ENCODE data around the gene ANXA3.
"Not testable (repeated sequence)": the region's sequence is repeated elsewhere in the genome, so short reads cannot be mapped to it uniquely, and the experiment has no call there.

ANXA3 gene

DNA sequence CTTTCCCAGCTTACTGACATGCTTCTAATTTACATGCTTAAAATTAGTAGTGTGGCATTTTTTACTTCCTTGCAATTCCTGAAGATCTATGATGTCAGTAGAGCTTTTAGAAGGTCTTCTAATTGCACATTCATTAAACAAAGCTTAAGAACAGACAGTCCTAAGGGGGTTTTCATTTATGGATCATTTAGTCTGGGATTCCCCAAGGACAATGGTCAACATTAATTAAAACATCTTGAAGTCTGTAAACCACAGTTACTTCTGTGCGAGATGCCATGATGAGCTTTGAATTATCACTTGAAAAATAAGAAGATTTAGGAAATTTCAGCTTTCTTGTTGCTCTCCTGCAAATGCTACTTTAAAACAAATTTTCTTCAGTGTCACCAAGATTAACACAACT is 20.2 kb downstream of the ANXA3 start:
- DNase-seq (ENCODE audit: low read depth), result no peak

DNA sequence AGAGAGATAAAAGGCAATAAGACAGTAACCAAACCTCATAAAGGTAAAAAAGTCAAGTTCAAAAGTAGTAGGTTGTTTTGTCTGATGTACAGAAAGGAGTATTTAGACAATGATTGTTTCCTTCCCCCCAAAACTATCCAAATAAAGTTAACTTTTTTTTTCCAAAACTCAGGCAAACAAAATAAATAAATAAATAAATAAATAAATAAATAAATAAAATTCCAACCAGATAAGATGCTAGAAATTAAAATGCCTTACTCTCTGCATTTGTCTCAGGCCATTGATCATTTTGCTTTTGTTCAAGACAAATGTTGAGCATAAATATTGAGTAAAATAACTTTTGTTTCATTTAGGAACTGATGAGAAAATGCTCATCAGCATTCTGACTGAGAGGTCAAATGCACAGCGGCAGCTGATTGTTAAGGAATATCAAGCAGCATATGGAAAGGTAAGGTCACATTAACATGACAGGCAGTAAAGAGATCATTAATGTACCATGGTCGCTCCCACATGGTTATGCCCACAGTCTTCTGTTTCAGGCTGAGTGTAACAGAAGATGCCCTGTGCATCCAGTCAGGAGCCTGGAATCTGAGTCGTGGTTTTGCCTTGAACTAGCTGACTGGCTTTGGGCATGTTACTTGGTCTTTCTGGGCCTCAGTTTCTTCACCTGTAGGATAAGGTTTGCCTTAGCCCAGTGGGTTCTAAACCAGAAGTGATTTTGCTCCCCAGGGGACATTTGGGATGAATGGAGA is 27.3 kb downstream of the ANXA3 start:
- no peak for DNase-seq (ENCODE audit: low read depth)

DNA sequence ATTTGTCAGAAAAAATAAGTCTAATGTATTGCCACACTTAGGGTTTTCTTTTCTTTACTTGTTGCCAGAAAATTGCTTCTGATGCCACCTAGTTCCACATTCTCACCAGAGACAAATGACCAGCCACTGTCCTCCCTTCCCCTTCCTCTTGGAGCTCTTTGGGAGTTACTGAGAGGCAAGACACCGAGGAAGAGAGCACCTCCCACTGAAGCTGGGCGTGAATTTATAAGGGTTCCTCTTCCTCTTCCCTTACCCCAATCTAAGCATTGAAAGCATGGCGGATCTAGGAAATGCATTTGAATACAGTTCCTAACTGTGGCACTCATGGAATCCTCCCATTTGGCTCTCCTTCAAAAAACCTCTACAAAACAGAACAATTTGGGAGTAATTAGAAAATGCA is 30.0 kb downstream of the ANXA3 start:
- DNase-seq (ENCODE audit: low read depth), result no peak

DNA sequence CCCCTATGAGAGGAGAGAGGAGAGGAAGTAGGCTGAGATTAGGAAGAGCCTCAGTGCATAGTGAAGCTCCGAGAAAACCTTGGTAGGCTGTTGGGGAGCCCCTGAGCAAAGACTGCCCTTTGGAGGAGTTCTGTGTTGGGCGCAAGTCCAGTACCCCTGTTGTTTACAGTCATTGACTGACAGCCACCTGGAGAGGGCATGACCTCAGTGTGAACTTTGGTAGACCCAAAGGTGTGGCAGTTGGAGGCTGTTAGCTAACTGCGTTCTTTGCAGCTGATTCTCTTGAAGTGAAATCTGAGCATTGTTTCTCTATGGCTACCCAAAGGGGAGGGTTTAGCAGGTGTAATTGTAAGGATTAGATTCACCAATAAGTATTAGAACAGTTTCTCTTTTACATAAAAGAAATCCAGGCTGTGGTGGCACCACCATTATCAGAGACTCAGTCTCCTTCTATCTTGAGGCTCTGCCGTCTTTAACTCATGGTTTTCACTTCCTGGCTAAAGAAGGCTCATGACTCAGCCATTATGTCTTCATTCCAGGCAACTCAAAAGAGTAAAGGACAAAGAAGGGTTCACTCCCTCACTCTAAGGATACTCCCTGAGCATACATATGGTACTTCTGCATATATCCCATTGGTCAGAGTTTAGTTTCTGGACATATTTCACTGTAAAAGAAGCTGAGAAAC is 33.4 kb downstream of the ANXA3 start:
- DNase-seq (ENCODE audit: low read depth), result no peak

DNA sequence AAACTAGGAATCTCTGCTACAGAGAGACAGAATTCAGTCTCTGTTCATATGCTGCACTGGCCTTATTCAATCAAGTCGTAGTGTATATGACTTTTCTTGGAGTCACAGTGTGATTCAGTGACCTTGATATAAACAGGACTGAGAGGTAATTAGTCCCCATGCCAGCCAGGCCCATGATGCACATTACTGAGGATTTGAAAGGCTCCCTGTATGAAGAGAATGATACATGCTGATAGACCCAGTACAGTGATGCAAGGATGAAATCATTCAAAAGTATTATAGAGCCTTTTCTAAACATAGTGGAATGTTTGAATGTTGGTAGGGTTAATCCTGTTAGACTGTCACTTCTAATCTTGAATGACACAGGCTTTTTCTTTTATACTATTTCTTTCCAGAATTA is 34.1 kb downstream of the ANXA3 start:
- DNase-seq (ENCODE audit: low read depth), result no peak

DNA sequence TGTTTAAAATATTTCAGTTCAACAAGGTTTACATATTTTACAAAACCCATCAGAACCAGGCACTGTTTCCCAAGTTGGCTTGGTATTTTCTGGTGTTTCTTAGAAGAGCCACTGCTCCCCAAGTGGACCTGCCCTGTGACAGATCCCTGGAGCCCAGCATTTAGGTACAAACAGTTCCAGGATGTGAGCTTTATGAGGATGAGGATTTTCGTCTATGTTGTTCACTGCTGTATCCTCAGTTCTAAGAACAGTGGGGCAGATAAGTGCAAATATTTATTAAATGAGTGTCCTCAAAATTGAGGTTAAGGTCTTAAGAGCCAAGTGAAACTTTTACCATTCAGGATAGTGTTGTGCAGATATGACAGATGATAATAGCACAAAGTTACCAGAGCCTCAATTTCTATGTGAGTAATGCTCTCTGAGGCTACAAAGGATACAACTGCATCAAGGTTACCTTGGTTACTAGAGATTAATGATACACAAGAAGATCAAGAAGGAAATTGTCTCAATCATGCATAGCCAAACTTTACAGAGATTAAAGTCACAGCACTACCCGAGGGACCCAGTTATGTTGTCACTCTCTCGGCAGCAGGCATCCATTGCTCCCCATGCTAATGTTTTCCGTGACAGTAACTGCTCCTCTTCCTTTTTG is 37.5 kb downstream of the ANXA3 start:
- DNase-seq (ENCODE audit: low read depth), result no peak

DNA sequence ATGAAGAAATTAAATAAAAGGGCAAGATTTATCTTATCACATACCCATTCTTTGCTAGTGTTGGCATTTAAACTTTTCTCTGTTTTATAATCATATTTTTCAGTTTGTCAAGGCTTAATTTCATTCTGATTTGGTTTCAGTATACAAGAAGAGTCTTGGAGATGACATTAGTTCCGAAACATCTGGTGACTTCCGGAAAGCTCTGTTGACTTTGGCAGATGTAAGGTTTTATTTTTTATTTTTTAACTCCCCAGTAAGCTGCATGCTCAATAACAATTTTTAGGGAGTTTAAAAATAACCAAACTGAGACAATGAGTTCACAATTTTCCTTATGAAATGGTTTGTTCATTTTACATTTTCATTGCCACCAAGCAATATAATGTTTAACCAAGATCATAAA is 39.8 kb downstream of the ANXA3 start:
- DNase-seq (ENCODE audit: low read depth), result no peak

DNA sequence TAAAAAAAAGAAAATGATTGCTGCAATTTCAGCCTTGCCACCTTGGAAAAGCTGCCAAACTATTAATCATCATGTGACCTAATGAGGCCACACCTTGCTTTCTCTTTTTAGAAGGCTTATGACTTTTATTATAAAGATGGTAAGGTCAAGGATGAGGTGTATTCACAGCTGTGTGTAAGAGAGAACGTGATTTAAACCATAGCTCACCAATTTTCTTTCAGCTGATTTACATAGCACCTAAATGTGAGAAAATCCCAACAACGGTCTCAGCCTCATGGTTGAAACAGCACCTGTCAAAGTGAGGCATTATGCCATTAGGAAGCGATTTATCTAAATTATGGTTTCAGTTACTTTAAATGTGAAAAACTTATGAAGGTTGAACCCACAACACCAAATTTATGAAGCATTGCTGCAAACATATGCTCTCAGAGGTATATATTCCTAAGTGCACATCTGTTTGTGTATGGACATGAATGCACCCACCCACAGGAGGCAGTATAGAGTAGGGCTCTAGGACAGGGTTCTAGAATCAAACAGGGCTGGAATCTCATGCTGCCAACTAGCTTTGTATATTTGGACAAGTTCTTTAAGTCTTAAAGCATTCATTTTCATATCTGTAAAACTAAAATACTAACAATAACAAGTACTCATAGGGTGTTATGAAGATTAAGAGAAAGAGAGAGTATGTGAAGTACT is 40.7 kb downstream of the ANXA3 start:
- no peak for DNase-seq (ENCODE audit: low read depth)

DNA sequence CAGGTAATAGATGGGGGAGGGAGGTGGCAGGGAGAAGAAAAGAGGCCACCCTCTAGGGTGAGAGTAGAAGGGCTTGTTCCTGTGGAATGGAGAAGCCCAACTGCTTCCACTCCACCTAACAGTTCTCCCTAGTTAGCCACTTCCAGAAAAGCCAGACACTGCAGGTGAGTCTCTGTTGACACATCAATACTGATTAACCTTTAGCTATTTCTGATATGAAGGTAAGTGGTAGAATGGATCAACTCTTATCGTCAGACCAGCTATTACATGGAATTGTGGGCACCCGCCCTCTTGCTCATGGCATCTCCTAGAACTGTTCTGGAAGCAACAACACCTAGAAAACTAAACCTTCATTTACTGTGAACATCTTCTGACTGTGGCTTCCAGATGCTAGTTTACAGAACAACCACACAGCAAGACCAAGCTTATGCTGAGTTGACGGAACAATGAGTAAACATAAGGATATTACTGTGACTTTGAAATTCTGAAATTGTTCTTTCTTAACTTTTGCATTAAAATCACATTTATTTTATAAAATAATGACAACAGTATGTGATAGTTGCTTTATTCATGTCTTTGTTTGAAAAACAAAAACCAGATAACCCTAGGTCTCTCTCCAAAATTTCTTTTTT is 44.7 kb downstream of the ANXA3 start:
- DNase-seq (ENCODE audit: low read depth), result no peak

DNA sequence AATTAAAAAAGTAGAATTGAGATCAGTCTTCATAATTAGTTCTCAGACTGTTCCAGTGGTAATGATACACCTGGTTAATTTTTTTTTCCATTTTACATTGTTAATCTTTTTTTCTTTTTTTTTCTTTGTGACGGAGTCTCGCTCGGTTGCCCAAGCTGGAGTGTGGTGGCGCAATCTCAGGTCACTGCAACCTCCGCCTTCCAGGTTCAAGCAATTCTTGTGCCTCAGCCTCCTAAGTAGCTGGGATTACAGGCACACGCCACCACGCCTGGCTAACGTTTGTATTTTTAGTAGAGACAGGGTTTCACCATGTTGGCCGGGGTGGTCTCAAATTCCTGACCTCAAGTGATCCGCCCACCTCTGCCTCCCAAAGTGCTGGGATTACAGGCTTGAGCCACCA is 46.9 kb downstream of the ANXA3 start:
- DNase-seq (ENCODE audit: low read depth), result not testable (repeated sequence)

DNA sequence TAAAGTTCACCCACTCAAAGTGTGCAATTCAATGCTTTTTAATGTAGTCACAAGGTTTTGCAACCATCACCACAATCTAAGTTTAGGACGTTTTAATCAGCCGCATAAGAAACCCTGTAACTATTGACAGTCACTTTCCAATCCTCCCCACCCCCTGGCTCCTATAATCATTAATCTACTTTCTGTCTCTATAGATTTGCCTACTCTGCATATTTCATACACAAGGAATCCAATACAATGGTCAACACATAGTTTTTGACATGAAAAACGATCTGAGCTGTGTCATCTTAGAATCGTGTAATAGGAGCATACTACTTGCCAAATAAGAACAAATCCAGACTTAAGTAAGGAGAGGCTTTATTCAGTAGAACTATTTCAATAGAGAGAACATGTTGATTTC is 47.6 kb downstream of the ANXA3 start:
- DNase-seq (ENCODE audit: low read depth), result no peak

DNA sequence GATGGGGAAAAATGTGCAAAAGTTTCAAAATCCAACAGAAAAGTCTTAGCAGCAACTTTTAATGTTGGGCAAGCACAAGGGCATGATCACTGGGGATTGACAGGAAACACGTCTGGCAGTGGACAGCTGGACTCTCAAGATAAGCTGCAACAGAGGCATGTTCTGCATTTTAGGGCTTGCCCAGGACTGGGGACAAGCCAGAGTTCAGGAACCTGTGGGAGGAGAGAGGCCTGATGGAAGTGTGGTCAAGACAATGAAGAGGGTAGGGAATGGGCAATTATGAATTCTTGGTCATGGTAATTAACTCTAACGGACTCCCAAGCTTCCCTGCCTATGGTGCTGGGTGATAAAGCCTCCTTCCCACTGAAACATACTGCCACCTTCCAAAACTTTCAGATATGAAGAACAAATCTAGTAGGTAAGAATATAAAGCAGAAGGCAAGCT is 48.4 kb downstream of the ANXA3 start:
- no peak for DNase-seq (ENCODE audit: low read depth)

DNA sequence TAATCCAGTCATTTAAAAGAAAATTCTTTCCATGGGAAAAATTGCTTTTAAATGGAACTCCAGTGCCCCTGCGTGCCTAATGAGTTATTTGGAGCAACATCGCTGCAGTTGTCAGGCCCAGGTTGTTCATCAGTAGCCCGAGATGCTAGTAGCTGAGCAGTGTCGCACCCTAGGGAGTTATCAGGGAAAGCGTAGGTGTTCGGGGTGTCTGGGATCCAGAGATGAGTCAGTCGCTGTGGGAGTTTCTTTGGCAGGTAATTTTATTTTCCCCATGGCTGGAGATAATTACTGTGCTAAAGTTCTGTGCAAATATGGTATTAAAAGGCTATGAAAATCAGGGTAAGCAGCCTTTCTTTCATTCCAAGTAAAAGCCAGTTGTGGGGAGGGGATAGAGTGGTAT is 49.4 kb downstream of the ANXA3 start:
- no peak for DNase-seq (ENCODE audit: low read depth)

DNA sequence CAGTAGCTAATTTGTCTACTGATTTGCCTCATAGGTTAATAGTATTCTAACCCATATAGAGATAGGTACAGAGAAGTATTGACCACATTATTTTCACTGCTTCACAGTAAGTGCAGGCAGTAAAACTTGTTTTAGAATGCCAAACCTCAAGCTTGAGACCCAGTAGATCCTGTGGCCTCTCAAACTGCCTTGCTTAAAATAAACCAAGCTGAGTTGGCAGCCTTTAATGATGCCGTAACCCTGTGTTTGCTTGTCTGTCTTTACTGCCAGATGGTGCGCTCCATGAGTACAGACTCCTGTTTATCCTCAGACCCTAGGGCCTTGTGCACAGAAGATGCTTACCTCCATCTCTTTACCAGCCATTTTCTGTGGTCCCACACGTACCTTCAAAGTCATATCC is 50.8 kb downstream of the ANXA3 start:
- DNase-seq (ENCODE audit: low read depth), result peak; percentile 39

DNA sequence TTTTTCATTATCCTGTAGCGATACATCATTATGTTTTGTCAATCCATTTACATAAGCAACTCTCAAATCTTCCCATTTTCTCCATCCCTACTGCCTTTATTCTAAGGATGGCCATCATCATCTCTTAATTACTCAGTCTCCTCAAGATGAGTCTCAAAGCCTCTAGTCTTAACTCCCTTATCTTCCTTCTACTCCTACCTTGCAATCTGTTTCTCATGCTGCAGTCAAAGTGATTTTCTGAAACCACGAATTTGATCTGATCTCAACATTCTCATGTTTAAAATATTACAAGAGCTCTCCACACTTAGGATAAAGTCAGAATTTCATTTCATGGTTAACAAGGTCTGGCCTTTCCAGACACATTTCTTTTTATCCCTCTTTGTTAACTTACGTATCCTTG is 51.8 kb downstream of the ANXA3 start:
- no peak for DNase-seq (ENCODE audit: low read depth)

DNA sequence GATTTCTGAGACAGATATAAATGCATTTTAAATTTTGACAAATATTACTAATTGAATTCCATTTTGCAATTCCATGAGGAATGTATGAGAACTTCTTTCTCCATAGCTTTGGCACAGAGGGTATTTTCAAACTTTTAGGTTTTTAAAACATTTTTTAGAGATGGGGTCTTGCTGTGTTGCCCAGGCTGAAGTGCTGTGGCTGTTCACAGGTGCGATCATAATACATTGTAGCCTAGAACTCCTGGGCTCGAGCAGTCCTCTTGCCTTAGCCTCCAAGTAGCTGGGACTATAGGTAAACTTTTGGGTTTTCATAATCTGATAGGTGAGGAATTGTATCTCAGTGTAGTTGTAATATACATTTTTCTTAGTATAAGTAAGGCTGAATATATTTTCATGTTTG is 53.4 kb downstream of the ANXA3 start:
- DNase-seq (ENCODE audit: low read depth), result no peak

DNA sequence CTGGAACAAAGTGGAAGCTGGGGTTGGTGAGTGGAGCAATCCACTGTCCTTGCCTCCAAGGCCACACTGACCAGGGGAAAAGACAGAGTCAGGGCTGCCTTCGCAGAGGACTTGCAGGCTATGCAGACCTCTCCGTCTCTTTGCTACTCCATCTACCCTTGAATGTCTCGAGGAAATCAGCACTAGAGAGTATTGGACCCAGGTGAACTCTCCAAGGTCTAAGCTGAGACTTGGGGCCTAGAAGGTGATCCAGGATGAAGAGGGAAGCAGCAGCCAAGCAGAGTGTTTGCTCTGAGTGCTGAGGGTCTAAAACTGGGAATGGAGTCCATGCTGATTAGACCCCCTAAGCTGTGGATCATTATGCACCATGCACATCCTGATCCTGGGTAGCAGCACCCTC is 54.5 kb downstream of the ANXA3 start:
- no peak for DNase-seq (ENCODE audit: low read depth)

DNA sequence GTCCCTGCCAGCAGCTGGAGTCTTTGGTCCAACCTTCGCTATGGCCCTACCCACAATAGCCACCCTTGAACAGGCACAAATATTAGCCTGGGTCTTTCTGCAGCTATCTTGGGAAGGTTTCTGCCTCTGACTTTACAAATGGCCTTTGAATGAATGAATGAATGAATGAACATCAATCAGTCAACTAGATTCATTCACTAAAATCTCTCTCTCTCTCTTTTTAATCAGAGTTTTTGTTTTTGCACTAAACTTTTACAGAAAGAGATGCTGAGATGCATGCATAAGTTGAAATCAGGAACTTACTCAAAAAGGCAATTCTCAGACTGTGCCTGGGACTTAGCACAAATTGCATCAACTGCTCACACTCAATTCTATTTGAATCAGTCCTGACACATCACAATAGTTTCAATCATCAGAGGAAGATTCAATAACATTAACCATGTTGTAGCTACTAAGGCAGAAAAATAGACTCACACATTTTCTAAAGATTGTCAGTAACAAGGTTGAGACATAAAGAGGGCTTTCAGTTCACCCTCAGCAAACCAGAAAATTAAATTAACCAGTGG is 55.0 kb downstream of the ANXA3 start:
- DNase-seq (ENCODE audit: low read depth), result no peak

DNA sequence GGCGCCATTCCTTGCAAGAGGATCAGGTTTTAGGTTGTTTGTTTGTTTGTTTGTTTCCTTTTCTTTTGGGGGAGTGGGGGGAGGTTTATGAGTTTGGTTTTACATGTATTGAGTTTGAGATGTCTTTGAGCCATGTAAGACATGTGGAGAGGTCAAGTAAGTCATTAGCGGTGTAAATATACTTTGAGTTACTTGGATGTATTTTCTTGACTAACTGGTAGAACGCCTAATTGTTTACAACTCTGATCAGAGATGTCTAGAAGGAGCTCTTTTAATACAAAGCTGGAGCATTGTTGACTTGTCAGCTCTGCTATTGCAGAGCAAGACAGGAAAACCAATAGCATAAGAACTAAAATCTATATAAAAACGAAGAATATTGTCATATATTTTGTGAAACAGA is 57.1 kb downstream of the ANXA3 start:
- DNase-seq (ENCODE audit: low read depth), result no peak

DNA sequence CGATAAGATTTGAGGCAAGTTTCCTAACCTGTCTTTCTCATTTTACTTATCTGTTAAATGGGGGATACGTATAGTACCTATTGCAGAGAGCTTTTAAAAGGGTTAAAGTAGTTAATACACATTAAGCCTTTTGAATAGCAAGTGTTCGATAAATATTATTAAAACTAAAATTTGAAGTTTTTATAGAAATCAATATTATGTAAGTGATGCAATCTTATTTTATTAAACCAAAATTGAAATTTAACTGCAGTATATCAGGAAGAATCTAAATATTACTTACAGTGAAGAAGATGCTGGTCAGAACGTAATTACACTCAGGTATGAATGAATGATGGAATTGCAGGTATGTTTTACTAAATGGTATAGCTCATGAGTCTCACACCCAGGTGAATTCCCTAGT is 58.0 kb downstream of the ANXA3 start:
- no peak for DNase-seq (ENCODE audit: low read depth)

DNA sequence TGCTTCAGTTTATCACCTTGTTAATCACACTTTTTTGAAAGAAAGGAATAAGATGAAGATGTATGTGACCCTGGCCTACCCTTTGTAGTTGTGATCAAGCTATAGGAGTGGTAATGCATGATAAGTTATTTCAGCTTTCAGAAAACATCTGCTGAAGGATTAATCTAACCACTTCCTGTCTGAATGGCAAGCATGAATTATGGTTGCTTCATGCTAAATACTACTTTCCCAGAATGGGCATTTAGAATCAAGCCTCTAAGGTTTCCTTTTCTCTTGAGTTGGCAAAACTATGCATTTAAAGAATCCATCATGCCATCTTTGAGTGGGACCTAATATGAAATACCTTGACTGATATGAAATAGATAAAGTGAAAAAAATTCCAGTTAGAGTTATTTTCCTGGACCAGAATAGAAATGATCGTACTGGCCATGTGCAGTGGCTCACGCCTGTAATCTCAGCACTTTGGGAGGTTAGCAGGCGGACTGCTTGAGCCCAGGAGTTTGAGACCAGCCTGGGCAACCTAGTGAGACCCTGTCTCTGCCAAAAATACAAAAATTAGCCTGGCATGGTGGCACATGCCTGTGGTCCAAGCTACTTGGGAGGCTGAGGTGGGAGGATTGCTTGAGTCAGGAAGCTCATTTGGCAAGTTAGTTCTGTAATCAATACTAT is 59.1 kb downstream of the ANXA3 start:
- no peak for DNase-seq (ENCODE audit: low read depth)

DNA sequence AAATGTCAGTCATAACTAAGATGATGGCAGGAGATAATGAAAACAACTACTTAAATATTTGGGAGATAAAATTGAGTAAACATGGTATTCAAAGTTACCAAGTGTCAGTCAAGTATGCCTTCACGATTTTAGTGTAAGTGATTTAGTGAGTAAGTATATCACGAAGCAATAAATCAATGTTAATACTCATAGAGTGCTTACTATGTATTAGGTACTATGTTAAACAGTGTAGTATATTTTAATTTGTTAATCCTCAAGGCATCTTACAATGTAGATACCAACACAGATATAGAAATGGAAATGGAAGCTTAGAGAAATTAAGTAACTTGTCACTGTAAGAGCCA is 59.6 kb downstream of the ANXA3 start:
- DNase-seq (ENCODE audit: low read depth), result no peak
